HUDEP-2 (cell line): ENCODE results near the gene AKAP10.

Source experiments
- DNase-seq, 76 experiments: peaks; one replicate each; lab custom pipeline; 2025; ENCODE audit not compliant: unreplicated experiment in 76 of 76; lab: John Stamatoyannopoulos, UW

AKAP10 gene

DNA sequence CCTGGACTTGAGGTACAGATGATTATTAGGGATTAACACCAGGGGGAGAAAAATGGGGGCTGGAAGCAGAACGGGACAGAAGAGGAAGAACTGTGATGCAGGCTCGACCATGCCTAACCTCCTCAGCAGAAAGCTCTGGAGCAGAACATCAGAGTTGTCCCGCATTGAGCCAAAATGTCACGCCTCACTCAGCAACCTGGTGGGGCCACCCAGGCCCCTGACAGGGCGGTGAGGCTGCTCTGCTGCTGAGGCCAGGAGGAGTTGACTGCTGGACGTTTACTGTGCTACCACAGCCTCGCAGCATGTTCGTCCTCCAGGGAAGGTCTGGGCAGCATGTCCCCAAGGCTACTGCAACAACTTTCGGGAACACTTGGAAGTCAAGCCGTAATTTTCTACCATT is 103.4 kb downstream of the AKAP10 start:
- DNase-seq: no peak

DNA sequence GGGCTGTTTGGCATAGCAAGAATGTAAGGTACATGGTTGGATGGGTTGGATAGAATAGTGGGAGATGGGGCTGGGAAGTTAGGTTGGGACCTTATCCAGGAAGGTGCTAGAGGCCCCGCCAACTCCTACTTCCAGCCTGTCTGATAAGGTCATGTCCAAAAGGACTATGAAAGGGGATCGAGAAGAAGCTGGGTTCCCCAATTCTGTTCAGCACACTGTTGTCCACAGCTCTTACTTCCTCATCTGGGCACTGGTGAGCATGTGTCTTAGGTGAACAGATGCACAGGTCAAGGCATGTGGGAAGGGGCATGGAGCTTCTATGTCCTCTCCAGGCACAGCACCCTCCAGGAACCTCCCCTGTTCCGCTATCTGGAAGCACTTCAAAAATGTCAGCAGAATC is 104.3 kb downstream of the AKAP10 start:
- DNase-seq: no peak

DNA sequence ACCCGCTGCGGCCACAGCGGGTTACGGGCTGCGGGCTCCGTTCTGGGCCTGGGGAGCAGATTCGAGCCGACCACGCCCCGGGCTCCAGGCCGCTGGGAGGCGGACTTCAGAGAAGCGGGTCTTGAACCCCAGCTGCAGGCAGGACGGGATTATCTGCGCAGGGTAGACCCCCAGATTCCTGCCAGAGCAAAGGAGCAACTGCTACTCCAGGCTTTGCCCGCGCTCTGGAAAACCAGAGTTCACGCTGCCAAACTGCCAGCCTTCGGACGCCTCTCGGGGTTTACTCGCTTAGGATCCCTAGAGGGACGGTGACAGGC is 109.6 kb downstream of the AKAP10 start:
- no peak for DNase-seq

DNA sequence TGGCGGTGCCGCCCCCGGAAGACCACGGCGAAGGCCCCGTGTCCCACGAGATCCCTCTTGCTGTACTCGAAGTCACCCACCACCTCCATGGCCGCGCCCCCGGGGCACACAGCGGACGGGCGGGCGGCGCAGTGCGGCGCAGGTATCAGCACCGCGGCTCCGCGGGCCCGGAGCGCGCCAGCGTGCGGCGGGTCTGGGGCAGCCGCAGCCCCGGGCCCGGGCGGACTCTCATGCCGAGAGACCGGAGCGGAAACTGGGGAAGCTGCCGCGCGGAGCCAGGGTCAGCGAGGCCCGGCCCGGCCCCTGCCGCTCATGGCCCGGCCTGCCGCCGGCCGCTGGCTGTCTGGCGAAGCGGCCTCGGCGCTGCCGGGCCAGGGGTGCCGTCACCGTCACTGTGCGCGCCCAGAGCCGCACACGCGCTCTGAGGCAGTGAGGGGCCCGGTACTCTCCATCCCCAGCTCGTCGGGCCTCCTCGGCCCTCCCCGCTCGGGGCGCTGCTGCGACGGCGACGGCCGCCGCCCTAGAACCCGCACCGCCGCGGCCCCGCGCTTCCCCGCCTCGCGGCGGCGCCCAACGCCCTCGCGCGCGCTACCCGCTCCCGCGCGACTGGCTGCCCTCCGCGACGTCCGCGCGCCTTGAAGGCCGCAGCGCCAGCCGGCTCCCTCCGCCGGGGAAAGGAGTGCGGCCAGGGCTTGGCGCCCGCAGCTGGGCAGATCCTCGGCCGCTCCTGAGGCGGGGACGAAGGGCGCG is 110.1 kb downstream of the AKAP10 start, which contains the start of gene ULK2:
ULK2 (minus strand) TSS at position 608 of the 750 bp plus-strand sequence; CDS start at position 89, 519 bp downstream.
- peak in 33 of 76 experiments; percentile 2 to 49 (median 20) for DNase-seq

DNA sequence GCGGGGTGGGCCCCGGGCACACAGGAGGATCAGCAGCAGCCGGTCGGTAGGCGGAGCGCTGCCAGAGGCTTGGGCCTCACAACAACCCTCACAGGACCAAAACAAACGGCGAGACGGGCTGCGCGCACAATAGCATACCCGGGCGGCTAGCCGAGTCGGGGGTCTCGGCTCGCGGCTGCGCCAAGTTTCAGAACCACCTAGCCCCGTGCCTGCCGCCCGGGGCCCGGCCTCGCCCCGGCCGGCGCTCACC is 110.6 kb downstream of the AKAP10 start:
- DNase-seq: peak in 46 of 76 experiments; percentile 10 to 58 (median 36)

DNA sequence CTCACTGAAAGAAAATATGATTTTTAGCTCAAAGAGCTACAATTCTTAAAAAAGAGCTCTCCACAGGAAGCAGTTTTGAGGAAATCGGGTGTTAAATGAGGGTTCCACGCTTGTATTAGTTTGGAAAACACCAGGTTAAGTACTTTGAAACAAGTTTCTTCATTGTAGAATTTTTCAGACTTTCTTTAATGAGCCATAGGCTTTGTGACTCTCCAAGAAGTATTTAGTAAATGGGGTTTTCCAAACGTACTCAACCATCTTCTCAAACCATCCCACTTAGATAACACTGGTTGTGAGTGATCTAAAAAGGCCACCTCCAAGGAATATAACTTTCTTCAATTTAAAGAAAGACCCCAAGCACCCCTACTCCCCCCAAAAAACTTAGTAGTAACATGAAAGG is 112.6 kb downstream of the AKAP10 start:
- DNase-seq: no peak

DNA sequence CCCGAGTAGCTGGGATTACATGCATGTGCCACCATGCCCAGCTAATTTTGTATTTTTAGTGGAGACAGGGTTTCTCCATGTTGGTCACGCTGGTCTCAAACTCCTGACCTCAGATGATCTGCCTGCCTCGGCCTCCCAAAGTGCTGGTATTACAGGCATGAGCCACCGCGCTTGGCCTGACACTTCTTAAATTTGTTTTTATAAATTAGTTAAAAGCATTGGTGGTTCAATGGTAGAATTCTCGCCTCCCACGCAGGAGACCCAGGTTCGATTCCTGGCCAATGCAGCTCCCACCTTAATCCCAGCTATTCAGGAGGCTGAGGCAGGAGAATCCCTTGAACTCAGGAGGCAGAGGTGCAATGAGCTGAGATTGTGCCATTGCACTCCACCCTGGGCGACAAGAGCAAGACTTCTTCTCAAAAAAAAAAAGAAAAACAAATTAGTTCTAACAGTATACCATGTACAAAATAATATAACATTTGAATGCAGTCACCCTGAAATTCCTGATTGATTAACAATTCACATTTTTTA is 116.9 kb downstream of the AKAP10 start:
- peak in 10 of 76 experiments; percentile 17 to 55 (median 46) for DNase-seq

DNA sequence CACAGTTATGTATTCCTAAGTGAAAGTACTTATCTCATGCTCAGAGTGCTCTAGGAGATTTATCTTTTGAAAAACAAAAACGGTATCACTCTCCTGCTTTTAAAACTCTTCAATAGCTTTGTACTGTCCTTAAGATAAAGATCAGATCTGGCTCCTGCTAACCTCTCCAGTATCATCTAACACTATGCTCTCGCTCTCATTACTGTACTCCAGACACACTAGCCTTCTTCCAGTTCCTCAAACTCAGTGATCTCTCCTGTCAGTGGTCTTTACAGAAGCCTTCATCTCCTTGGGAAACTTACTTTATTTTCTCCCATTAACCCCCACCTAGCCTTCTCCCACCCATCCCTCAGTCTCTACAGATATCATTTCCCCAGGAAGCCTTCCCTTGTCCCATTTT is 120.0 kb downstream of the AKAP10 start:
- no peak for DNase-seq
